HG02588 (cell line): ENCODE measurements around the gene MRPL24.
A peak's percentile ranks its signal among the peaks of the same experiment; 100 is the strongest.
"Not testable (repeated sequence)": the region's sequence is repeated elsewhere in the genome, so short reads cannot be mapped to it uniquely, and the experiment has no call there.

Experiments used
- ATAC-seq: cut with Tn5 transposase; IDR thresholded peaks from one replicate; pipeline ENCODE4 v1.9.1; 2021; ENCODE audit warnings: mild to moderate bottlenecking, moderate library complexity; ENCODE audit not compliant: unreplicated experiment

MRPL24 gene

DNA sequence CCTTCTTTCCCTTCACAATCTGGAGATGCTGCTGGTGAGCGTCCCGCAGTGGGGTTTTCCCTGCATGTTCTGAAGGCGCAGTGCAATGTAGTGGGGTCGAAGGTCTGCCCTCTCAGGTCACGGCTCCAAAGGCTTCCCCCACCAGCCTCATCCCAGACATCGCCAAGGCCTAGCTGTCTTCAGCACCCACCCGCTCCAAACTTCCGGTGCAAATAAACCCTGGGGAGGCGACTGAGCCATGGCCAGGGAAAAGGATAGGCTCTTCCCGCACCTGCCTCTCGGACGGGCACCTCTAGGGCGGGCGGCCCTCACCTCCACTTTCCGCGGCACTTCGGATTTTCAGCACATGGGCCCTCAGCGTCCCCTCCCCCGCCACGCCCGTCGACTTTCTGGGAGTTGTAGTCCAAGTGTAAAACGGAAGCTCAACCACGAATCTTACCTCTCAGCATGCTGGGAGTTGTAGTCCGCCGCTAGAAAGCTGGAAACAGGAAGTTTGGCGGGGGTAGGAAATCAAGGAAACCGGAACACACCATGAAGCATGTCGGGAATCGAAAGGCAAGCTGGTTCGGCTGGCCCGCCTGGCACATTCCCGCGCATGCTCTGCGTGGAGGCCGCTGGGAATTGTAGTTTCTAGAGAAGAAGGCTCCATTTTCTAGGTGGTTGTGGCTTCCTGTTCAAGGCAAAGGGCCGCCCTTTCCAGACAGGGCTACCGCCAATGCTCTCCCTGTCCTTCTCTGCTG lies at the start of gene MRPL24:
TSS of gene MRPL24 (minus strand) at position 348 of the 740 bp plus-strand sequence. CDS start 2,384 bp downstream, outside the sequence.
- peak; percentile 74 for ATAC-seq

DNA sequence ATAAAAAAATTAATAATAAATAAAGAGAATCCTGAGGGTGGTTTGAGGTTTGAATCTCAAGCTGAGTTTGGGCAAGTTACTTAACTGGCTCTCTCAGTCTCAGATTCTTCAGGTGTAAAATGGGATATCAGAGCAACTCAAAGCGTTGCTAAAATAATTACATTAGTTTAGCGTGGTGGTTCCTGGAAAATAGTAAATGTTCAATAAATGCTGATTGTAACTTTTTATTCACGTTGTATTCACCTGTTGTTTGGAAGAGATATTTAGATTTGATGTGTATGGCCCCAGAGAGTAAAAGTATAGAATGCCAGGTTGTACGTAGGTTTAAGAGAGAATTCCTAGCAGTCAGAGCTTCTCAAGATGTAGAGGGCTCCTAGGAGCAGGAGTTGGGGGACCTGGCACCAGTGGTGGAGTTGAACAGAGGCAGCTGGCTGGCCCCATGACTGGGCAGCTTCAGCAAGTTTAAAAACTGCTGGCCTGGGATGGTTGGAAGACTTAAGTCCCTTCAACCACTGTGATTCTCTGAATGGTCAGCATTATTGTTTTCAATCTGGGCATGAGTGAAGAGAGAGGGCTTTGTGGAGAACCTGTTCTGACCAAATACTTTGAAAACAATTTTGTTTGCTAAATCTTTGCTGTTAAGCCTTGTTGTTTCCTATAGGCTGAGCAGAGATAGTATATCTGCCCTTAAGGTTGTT lies 48.9 kb upstream of the MRPL24 start:
- no peak for ATAC-seq

DNA sequence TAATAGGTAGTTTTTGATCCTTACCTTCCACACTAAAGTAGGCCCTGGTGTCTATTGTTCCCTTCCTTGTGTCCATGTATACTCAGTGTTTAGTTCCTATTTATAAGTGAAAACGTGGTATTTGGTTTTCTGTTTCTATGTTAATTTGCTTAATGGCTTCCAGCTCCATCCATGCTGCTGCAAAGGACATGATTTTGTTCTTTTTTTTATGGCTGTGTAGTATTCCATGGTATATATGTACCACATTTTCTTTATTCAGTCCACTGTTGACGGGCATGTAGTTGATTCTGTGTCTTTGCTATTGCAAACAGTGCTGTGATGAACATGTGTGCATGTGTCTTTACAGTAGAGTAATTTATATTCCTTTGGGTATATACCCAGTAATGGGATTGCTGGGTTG lies 47.2 kb upstream of the MRPL24 start:
- ATAC-seq = no peak

DNA sequence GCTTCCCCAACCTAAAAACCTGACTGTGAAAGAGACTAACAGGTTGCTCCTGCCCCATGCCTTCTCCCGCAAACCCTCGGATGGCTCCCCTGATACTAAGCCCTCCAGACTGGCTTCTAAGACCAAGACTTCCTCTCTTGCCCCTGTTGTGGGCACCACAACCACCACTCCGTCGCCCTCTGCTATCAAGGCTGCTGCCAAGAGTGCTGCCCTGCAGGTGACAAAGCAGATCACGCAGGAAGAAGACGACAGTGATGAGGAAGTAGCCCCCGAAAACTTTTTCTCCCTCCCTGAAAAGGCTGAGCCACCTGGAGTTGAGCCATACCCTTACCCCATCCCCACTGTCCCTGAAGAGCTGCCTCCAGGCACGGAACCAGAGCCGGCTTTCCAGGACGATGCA lies 45.8 kb upstream of the MRPL24 start:
- no peak for ATAC-seq

DNA sequence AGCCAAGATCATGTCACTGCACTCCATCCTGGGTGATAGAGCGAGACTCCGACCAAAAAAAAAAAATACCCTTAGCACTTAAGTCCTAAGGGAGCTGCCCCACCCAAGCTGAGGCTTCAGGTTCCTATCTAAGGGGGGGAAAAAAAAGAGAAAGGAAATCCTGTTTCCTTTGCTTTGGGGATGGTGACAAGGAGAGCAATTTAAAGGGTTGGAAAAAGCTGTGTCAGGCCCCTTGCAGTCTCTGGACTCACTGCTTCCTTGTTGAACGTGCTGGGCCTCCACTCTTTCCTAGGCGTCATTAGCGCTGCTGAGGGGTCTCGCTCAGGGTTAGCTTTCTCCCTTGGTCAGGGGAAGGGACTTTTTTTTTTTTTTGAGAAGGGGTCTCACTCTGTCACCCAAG lies 44.6 kb upstream of the MRPL24 start:
- ATAC-seq = no peak

DNA sequence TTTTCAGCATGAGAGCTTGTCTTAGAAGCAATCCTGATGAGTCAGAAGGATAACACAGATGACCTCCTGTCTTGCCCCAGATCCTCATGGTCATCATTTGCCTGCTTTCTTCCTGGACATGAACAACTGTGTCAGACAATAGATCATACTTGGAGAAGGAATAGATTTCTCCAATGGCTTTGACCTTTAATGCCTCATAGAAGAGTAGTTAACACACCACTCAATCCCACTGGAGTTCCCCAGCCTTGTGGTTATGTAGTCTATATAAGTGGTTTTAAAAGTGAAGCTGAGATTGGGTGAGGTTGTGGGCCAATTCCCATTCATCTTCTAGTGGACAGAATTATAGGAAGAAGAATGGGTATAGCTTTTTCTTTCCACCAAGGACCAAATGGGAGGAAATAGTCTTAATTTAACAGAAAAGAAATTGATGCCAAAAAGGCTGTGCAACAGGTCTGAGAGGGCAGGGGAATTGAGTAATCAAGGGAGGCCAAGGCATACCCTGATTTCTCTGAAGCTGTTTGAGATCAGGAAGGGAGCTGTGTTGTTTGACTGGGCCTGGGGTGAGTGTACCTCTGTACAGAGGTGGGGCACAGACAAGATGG lies 40.8 kb upstream of the MRPL24 start:
- no peak for ATAC-seq

DNA sequence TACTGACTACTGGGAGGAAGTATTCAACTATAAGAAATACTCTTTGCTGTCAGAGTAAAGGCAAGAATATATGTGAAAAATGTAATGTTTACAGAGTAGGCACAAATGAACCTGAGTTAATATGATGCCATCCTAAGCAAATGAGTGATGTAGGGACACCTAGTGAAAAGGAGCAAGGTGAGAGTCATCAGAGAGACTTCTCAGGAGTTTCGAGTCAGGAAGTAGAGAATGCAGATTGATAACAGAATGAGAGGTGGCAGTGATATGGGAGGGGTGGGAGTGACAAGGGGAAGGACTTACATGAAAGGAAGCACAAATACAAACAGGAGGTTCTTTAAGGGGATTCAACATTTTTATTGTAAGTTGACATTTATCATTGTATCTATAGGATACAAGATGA lies 36.7 kb upstream of the MRPL24 start:
- no peak for ATAC-seq

DNA sequence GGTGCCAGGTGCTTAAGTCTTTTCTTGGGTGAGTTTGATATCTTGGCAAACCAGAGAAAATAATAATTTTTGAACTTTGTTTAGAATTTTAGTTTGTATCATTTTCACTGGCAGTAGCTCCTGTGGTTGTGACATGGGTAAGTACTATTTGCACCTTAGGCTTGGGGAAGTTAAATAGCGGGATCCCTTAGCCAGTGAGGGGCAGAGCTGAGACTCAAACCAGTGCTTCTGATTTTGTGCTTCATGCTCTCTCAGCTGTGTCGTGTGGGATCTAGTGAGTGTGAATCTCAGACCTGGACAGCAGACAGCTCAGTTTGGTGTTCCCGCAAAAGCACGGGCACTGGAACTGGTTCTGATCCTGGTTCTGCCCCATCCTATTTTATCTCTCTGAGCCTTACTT lies 36.1 kb upstream of the MRPL24 start:
- no peak for ATAC-seq

DNA sequence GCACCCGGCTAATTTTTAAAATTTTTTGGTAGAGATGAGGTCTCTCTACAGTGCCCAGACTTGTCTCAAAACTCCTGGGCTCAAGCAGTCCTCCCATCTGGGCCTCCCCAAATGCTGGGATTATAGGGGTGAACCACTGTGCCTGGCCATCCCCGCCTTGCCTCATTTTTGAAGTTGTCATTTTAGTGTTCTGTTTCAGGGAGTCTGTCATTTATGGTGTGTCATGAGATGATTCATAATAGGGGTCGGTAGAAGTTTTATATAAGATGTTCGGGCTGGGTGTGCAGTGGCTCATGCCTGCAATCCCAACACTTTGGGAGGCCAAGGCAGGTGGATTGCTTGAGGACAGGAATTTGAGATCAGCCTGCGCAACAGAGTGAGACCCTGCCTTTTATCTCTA lies 34.9 kb upstream of the MRPL24 start:
- no peak for ATAC-seq

DNA sequence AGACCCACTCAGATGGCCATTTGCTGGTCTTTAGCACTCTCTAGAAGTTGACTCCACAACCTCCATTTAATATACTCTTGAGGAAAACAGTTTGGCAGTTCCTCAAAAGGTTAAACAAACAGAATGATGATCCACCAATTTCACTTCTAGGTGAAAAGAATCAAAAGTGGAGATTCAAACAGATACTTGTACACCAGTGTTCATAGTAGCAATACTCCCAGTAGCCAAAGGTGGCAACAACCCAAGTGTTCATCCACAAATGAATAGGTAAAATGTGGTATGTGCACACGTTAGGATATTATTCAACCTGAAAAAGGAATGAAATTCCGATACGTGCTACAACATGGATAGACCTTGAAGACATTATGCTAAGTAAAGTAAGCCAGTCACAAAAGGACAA lies 32.7 kb upstream of the MRPL24 start:
- ATAC-seq = no peak

DNA sequence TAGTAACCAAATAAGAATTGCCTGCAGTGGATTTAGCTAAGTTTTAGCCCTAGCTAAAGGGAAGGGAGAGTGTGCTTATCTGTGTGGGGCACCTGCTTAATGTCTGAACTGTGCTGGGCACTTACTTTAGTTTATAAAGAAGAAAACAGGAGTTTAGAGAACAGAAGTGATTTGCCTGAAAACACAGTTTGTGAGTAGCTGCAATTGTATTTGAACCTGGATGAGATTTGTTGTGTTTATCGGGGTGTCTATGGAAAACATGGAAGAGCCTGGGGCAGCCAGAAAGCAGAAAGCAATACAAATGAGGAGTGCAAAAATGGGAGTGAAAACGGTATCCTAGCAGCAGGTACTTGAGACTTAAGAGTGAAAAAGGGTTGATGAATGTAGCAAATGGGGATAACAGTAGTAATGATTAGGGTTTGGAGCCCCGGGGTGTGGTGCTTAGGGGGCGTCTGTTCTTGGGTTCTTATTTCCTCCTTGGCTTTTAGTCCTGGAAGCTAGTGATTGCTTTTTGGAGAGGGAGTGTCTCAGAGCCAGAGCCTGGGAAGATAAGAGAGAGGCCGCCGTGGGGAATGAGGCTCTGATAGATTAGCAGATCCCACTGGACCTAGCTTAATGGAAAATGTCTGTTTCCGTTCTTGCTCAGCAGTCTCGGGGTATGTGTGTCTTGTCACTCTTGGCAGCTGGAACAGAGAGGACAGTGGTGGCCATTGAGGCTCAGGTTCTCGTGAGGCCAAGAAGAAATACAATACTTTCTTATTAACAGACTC lies 32.0 kb upstream of the MRPL24 start:
- ATAC-seq = no peak

DNA sequence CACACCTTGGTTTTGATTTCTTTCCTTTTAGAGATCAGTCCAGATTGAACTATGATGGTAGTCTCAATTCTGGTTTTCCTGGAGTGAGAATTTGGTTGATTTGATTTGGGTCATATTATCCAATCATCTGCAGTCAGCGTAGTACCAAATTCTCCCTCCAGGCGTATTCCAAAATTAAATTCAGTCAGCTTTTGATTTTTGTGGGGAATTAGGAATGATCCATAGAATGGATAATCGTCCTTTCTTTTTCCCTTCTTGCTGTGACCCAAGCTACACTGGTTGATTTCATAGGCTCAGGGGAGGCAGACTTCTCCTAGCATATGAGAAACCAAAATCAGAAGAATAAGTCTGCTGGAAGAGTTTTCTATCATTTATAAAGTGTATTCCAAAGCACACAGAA lies 31.3 kb upstream of the MRPL24 start:
- ATAC-seq = no peak

DNA sequence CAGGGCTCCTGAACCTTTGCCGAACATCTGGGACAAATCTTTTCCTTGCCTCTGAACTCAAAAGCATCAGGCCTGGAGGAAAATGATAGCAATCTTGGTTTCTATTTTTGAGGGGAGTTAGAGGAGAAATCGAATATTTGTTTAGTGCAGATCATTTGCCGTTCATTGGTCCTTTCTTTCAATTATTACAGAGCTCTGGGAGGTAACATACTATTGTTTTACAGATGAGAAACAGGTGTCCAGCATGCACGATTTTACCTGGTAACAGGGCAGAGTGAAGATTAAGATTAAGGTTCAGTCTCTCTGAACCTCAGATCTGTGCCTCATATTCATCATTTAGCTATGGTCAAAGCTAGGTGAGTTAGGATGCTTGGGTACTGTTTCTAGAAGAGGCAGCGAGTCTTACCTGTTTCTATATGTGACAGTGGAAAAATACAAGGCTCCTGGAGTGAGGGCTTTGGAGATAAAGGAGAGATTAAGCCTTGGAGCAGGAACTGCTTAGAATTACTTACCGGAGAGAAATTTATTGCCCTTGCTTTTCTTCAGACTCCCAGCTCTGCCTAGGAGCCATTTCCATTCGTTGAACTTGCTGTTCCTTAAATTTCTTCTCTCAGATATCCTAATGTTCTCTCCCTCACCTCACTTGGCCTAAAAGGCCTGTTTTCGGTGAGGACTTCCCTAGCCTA lies 27.9 kb upstream of the MRPL24 start:
- ATAC-seq = no peak

DNA sequence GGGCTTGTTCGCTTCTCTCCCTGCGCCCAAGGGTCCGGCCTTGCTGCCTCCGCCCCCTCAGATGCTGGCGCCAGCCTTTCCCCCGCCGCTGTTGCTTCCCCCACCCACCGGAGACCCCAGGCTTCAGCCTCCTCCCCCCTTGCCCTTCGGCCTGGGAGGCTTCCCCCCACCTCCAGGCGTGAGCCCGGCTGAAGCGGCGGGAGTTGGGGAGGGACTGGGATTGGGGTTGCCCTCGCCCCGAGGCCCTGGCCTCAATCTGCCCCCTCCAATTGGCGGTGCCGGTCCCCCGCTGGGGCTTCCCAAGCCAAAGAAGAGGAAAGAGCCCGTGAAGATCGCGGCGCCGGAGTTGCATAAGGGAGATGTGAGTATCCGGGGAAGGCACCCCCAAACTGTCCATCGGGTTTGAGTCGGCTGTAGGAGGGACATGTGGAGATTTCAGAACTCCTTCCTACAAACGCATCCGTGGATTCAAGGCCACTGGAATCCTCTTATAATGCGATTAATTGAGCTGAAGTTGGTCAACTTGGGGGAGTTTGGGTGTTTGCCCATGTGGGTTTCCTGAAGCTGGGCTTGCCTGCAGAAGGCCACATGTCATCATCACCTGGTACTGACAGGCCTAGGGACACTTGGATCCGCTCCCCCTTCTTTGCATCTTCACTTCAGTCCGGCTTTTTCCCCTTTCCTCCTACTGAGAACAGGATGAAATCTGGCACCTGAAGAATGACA lies 27.2 kb upstream of the MRPL24 start:
- peak; percentile 3 for ATAC-seq

DNA sequence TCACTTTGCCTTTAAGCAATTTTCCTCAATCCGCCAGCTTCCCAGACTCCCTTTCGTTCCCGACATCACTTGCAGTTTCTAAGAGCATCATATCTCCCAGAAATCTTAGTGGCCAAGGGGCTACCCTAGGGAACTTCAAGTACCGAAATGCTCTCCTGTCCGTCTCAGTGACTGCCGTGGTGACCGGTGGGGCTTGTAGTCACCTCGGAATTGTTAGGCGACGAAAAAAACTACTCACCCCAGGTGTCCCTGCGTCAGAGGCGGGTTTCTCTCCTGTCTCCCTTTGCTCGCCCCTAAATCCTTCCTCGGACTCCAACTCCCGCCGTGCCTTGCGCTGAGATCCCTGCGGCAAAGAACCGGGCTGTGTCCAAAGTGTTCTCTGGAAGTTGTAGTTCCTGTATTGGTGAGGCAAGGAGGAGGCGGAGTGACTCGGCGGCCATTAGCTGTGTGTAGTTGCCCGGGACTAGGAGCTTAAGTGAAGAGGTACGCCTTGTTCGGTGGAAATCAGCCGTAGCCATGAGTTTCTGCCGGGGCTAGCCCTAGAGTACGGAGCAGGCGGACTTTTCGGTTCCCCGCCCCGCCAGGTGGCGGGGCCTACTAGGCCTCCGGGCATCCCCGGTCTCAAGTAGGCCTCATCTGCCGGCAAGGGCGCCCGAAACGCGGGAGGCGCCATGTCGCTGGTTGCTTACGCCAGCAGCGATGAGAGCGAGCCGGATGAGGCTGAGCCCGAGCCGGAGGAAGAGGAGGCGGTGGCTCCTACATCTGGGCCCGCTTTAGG lies 26.4 kb upstream of the MRPL24 start, which contains the start of gene PRCC:
TSS of gene PRCC (plus strand) at position 435 of the 778 bp plus-strand sequence. CDS start at position 672, 237 bp downstream.
- peak; percentile 88 for ATAC-seq

DNA sequence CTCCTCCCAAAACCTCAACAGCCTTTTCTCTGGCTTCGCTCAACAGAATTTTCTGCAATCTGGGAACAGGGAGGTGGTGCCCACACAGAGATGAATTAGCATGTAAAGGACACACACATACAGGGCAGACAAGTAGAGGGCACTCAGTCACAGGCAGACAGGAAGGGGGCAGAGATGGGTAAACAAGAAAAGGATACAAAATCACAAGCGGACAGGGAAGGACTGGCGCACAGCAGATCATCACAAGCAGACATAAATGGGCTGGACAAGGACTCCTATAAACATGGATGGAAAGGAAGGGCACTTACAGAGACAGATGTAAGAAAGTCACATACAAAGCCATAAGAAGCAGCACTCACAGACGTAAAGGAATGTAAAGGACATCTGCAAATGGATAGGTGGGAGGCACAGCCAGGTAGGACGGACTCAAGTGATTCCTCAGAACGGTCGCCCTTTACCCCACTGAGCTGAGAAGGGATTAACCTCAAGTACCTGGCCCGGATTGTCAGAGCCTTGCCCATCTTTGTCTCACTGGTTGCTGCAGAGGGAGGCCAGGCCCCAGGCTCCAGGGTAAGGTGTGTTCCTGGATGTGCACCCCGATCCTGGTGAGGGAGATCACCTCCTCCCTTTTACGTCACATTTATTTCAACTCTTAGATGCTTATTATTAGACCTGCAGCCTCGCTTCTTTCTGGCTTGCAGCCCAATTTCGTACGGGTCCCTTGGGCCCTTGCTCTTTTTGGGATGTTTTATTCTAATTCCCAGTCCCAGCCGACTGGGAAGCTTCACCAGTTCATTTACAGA lies 25.6 kb upstream of the MRPL24 start:
- ATAC-seq = peak; percentile 3

DNA sequence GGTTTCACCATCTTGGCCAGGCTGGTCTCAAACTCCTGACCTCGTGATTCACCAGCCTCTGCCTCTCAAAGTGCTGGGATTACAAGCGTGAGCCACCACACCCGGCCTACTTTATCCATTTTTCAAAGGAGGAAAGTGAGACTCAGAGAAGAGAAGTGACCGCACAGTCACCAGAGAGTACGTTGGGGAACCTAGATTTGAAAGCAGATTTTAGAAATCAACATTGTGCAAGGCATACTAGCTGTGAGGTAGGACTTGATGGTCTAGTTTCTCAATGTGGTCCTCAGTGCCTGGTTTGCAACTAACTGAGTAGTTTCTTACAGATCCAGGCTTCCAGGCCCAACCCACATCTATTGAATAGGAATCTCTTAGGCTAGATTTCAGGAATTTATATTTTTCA lies 24.8 kb upstream of the MRPL24 start:
- ATAC-seq = no peak

DNA sequence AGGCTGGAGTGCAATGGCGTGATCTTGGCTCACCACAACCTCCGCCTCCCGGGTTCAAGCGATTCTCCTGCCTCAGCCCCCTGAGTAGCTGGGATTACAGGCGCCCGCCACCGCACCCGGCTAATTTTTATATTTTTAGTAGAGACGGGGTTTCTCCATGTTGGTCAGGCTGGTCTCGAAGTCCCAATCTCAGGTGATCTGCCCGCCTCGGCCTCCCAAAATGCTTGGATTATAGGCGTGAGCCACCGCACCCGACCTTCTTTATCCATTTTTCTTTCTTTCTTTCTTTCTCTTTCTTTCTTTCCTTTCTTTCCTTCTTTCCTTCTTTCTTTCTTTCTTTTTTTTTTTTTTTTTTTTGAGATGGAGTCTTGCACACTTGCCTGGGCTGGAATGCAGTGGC lies 24.2 kb upstream of the MRPL24 start:
- not testable (repeated sequence) for ATAC-seq

DNA sequence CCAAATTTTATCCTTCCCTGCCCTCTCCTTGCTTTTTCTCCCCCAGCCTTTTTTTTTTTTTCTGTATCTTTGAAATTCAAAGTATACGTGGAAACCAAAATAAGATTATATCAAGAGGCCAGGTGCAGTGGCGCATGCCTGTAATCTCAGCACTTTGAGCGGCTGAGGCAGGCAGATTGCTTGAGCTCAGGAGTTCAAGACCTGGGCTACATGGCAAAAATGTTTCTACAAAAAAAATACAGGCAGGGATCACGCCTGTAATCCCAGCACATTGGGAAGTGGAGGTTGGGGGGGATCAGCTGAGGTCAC lies 19.9 kb upstream of the MRPL24 start:
- no peak for ATAC-seq
